Liver (tissue), 9 donors: ENCODE measurements around the gene FRMD4B. TPM values are rescaled to one million over a fixed set of nuclear protein-coding genes. Genes with fewer than 3 reads are reported as not detected.

Source experiments
- DNase-seq: peaks from one replicate; pipeline ENCODE4 v3.0.0-alpha.2; 2017; ENCODE audit warnings: low spot score
- H3K27ac ChIP-seq, 2 donors: one replicate each; pipeline ENCODE4 v1.7.0; 2013; ENCODE audit warnings: inconsistent platforms in 2 of 2, low read length in 2 of 2, control low read depth in 1 of 2, low read depth in 1 of 2, mild to moderate bottlenecking in 1 of 2
- H3K27me3 ChIP-seq, 4 donors: one replicate each; pipeline versions ENCODE4 v1.6.1 to v1.7.0; 2013; ENCODE audit warnings: low read length in 3 of 4, inconsistent platforms in 1 of 4, mild to moderate bottlenecking in 1 of 4, moderate library complexity in 1 of 4; ENCODE audit not compliant: control insufficient read depth in 4 of 4, insufficient read depth in 4 of 4
- H3K36me3 ChIP-seq, 4 donors: one replicate each; pipeline versions ENCODE4 v1.6.1 to v1.7.0; 2013; ENCODE audit warnings: low read length in 3 of 4, mild to moderate bottlenecking in 3 of 4, low read depth in 1 of 4, moderate library complexity in 1 of 4; ENCODE audit not compliant: control insufficient read depth in 4 of 4, insufficient read depth in 3 of 4
- H3K4me1 ChIP-seq, 4 donors: one replicate each; pipeline versions ENCODE4 v1.6.1 to v1.7.0; 2013; ENCODE audit warnings: low read length in 3 of 4, mild to moderate bottlenecking in 3 of 4, moderate library complexity in 1 of 4; ENCODE audit not compliant: control insufficient read depth in 4 of 4, insufficient read depth in 4 of 4
- H3K4me3 ChIP-seq, 3 donors: one replicate each; pipeline versions ENCODE4 v1.6.1 to v1.7.0; 2013; ENCODE audit warnings: low read length in 3 of 3, control low read depth in 1 of 3, low read depth in 1 of 3, mild to moderate bottlenecking in 1 of 3
- H3K9ac ChIP-seq, 2 donors: one replicate each; pipeline ENCODE4 v1.7.0; 2013; ENCODE audit warnings: low read length in 2 of 2, mild to moderate bottlenecking in 2 of 2, moderate library complexity in 2 of 2, control low read depth in 1 of 2, low read depth in 1 of 2
- H3K9me3 ChIP-seq, 4 donors: one replicate each; pipeline versions ENCODE4 v1.6.1 to v1.7.0; 2013; ENCODE audit warnings: low read length in 3 of 4; ENCODE audit not compliant: control insufficient read depth in 4 of 4
- EGR1 ChIP-seq, 2 donors: IDR thresholded peaks; 2 replicates each; pipeline ENCODE4 v1.6.1; 2016 to 2018; ENCODE audit warnings: antibody characterized with exemption in 2 of 2, low read depth in 2 of 2
- FOXA1 ChIP-seq: IDR thresholded peaks from 2 replicates; pipeline ENCODE4 v1.6.1; 2016; ENCODE audit warnings: antibody characterized with exemption
- FOXA2 ChIP-seq: IDR thresholded peaks from 2 replicates; pipeline ENCODE4 v1.6.1; 2016; ENCODE audit warnings: antibody characterized with exemption
- GABPA ChIP-seq, 2 donors: IDR thresholded peaks in 1 of 2; conservative IDR thresholded peaks in 1 of 2; 2 replicates each; pipeline ENCODE4 v1.6.1; 2016; ENCODE audit warnings: antibody characterized with exemption in 2 of 2, mild to moderate bottlenecking in 1 of 2, moderate library complexity in 1 of 2
- HNF4A ChIP-seq, 2 donors: conservative IDR thresholded peaks; 2 replicates each; pipeline ENCODE4 v1.6.1; 2016; ENCODE audit warnings: antibody characterized with exemption in 2 of 2, mild to moderate bottlenecking in 2 of 2
- HNF4G ChIP-seq: IDR thresholded peaks from 2 replicates; pipeline ENCODE4 v1.6.1; 2016; ENCODE audit warnings: antibody characterized with exemption
- JUND ChIP-seq, 2 donors: IDR thresholded peaks; 2 replicates each; pipeline ENCODE4 v1.6.1; 2016; ENCODE audit warnings: antibody characterized with exemption in 2 of 2
- NR2F2 ChIP-seq: IDR thresholded peaks from 2 replicates; pipeline ENCODE4 v1.6.1; 2016; ENCODE audit warnings: antibody characterized with exemption
- RAD21 ChIP-seq, 2 donors: IDR thresholded peaks; 2 replicates each; pipeline ENCODE4 v1.6.1; 2016; ENCODE audit warnings: antibody characterized with exemption in 2 of 2, mild to moderate bottlenecking in 2 of 2
- RXRA ChIP-seq, 2 donors: IDR thresholded peaks; 2 replicates each; pipeline ENCODE4 v1.6.1; 2017 to 2018; ENCODE audit warnings: antibody characterized with exemption in 2 of 2, mild to moderate bottlenecking in 1 of 2
- SP1 ChIP-seq: IDR thresholded peaks from 2 replicates; pipeline ENCODE4 v1.6.1; 2018; ENCODE audit warnings: antibody characterized with exemption, mild to moderate bottlenecking
- WGBS: extraction: QIAGEN DNeasy Blood & Tissue Kit; methylation state at CpG from one replicate; pipeline ENCODE4 v1.1.7; 2013; 5-methylcytosine and 5-hydroxymethylcytosine counted together
- polyA plus RNA-seq, 2 donors: library from polyadenylated mRNA; stranded (reverse) in 1 of 2; unstranded in 1 of 2; fragments of 200-250 nt in 1 of 2; fragments of >200 nt in 1 of 2; fragmentation: Nextera tagmentation in 1 of 2; extraction: Ambion mirVana in 1 of 2; gene quantifications; one replicate each; pipeline versions ENCODE4 v1.2.1 to v1.2.3, GENCODE V29; 2013 to 2015
- total RNA-seq, 2 donors: library from RNA; depleted of rRNA; stranded (reverse); fragments of >200 nt; gene quantifications; one replicate each; pipeline ENCODE4 v1.2.3, GENCODE V29; 2014
- TF ChIP-seq, protein P1 (sequence below): IDR thresholded peaks from 2 replicates; pipeline ENCODE4 v1.6.1; 2016; ENCODE audit warnings: antibody characterized with exemption
- TF ChIP-seq, protein P2 (sequence below): IDR thresholded peaks from 2 replicates; pipeline ENCODE4 v1.6.1; 2016; ENCODE audit warnings: antibody characterized with exemption, mild to moderate bottlenecking
- TF ChIP-seq, protein P3 (sequence below): IDR thresholded peaks from 2 replicates; pipeline ENCODE4 v1.6.1; 2016; ENCODE audit warnings: antibody characterized with exemption
- TF ChIP-seq, protein P4 (sequence below): IDR thresholded peaks from 2 replicates; pipeline ENCODE4 v1.6.1; 2016; ENCODE audit warnings: antibody characterized with exemption
- donor health status: healthy.
- donor health status: healthy.
- donor health status: healthy.
- donor health status: healthy.
- donor health status: healthy.

FRMD4B gene
- total and polyA plus RNA-seq, 4 donors, result 7.3 to 22.6 (median 15.0) TPM

DNA sequence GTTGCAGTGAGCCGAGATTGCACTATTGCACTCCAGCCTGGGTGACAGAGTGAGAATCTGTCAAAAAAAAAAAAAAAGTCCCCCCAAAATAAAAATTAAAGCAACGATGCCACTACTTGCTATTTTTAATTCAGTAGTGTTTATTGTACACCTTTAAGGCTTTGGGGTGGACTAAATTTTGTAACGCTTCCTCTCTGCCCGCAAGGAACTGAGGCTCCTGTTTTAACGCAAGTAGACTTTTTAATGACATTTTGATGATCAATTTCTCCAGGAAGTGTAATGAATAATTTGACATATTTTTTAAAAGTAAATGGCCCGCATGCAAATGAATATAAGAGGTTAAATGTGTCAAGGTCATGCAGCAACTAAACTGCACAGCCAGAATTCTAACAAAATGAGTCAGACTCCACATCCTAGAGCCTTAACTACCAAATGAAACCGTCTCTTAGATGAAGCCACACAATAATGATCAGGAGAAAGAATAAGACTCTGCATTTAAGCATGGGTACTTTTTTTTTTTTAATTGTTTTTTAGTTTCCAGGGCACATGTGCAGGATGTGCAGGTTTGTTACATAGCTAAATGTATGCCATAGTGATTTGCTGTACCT, 166.7 kb downstream of the FRMD4B start:
- peaks cover 0 to 13% (median 1%) of the 10 kb centered on the region in 4 donors for H3K4me1 ChIP-seq
- peaks cover 0 to 22% (median 9%) of the 10 kb centered on the region in 4 donors for H3K36me3 ChIP-seq

DNA sequence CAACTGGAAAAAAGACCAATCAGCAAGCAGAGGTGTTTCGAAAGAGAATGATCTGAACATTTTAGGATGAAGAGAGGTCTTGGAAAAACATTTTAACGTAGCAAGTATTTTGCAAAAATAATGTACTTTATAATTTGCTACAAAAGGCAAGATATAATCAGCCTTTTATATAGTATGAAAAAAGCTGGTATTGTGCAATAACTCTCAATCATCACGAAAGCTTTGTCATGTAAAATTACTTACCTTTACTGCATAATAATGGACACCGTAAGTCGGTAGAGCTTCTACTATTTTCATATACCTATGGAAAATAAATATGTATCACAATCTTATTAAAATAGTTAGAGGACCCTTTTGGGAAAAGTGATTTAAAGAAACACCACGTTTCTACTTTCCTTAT, 167.8 kb downstream of the FRMD4B start:
- WGBS, result 98% methylated on average over 6 of the region's 6 CpGs
- H3K9me3 ChIP-seq, result no peaks in the 10 kb centered on the region
- no peak overlapping the region for H3K27ac ChIP-seq
- no peak for TF ChIP-seq SP1
- no peak for TF ChIP-seq FOXA1
- TF ChIP-seq, protein P1, sequence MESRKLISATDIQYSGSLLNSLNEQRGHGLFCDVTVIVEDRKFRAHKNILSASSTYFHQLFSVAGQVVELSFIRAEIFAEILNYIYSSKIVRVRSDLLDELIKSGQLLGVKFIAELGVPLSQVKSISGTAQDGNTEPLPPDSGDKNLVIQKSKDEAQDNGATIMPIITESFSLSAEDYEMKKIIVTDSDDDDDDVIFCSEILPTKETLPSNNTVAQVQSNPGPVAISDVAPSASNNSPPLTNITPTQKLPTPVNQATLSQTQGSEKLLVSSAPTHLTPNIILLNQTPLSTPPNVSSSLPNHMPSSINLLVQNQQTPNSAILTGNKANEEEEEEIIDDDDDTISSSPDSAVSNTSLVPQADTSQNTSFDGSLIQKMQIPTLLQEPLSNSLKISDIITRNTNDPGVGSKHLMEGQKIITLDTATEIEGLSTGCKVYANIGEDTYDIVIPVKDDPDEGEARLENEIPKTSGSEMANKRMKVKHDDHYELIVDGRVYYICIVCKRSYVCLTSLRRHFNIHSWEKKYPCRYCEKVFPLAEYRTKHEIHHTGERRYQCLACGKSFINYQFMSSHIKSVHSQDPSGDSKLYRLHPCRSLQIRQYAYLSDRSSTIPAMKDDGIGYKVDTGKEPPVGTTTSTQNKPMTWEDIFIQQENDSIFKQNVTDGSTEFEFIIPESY, result no peak
- no peak for TF ChIP-seq NR2F2
- TF ChIP-seq HNF4G, result no peak
- TF ChIP-seq RXRA (IDR thresholded peaks at IDR 0.05), result no peak
- no peak for TF ChIP-seq JUND (IDR thresholded peaks at IDR 0.05)
- TF ChIP-seq, protein P2, sequence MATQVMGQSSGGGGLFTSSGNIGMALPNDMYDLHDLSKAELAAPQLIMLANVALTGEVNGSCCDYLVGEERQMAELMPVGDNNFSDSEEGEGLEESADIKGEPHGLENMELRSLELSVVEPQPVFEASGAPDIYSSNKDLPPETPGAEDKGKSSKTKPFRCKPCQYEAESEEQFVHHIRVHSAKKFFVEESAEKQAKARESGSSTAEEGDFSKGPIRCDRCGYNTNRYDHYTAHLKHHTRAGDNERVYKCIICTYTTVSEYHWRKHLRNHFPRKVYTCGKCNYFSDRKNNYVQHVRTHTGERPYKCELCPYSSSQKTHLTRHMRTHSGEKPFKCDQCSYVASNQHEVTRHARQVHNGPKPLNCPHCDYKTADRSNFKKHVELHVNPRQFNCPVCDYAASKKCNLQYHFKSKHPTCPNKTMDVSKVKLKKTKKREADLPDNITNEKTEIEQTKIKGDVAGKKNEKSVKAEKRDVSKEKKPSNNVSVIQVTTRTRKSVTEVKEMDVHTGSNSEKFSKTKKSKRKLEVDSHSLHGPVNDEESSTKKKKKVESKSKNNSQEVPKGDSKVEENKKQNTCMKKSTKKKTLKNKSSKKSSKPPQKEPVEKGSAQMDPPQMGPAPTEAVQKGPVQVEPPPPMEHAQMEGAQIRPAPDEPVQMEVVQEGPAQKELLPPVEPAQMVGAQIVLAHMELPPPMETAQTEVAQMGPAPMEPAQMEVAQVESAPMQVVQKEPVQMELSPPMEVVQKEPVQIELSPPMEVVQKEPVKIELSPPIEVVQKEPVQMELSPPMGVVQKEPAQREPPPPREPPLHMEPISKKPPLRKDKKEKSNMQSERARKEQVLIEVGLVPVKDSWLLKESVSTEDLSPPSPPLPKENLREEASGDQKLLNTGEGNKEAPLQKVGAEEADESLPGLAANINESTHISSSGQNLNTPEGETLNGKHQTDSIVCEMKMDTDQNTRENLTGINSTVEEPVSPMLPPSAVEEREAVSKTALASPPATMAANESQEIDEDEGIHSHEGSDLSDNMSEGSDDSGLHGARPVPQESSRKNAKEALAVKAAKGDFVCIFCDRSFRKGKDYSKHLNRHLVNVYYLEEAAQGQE, result no peak
- TF ChIP-seq, protein P3, sequence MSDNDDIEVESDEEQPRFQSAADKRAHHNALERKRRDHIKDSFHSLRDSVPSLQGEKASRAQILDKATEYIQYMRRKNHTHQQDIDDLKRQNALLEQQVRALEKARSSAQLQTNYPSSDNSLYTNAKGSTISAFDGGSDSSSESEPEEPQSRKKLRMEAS, result no peak
- TF ChIP-seq HNF4A (conservative IDR thresholded peaks at IDR 0.05), result no peak
- TF ChIP-seq FOXA2, result no peak
- TF ChIP-seq, protein P4, sequence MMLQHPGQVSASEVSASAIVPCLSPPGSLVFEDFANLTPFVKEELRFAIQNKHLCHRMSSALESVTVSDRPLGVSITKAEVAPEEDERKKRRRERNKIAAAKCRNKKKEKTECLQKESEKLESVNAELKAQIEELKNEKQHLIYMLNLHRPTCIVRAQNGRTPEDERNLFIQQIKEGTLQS, result no peak
- no peak for TF ChIP-seq GABPA (IDR thresholded peaks at IDR 0.05 in 1 of 2, conservative IDR thresholded peaks at IDR 0.05 in 1 of 2)
- DNase-seq, result no peak
- no peak overlapping the region for H3K4me3 ChIP-seq
- H3K9ac ChIP-seq, result no peak overlapping the region
- peaks cover 0 to 21% (median 9%) of the 10 kb centered on the region in 4 donors for H3K36me3 ChIP-seq
- no peaks in the 10 kb centered on the region for H3K27me3 ChIP-seq
- H3K4me1 ChIP-seq, result peaks cover 0 to 14% (median 1%) of the 10 kb centered on the region in 4 donors

More for the DNA sequence above, 166.7 kb downstream of the FRMD4B start:
- no peak for DNase-seq
- TF ChIP-seq, protein P2, result no peak
- no peak for TF ChIP-seq RAD21 (IDR thresholded peaks at IDR 0.05)
- TF ChIP-seq, protein P3, result no peak
- TF ChIP-seq RXRA (IDR thresholded peaks at IDR 0.05), result no peak
- TF ChIP-seq EGR1 (IDR thresholded peaks at IDR 0.05; ENCODE audit: low read depth in 2 of 2), result no peak
- no peak for TF ChIP-seq FOXA2
- TF ChIP-seq, protein P1, result no peak
- no peak for TF ChIP-seq JUND (IDR thresholded peaks at IDR 0.05)
- no peak for TF ChIP-seq FOXA1
- TF ChIP-seq HNF4G, result no peak
- 95% methylated on average over 7 of the region's 7 CpGs for WGBS
- no peaks in the 10 kb centered on the region for H3K27me3 ChIP-seq
- no peaks in the 10 kb centered on the region for H3K9me3 ChIP-seq
- H3K4me3 ChIP-seq, result no peak overlapping the region
- H3K9ac ChIP-seq, result no peak overlapping the region
- H3K27ac ChIP-seq, result no peak overlapping the region
